Measurements from ENCODE around the gene SLC23A2. TPM values are rescaled to one million over a fixed set of nuclear protein-coding genes. Genes with fewer than 3 reads are reported as not detected.

The SLC23A2 gene
- total RNA-seq, 2 donors from 2014 or later = 21.0 to 39.1 TPM

GRCh38 chr20:4916971-4917881, 84.1 kb downstream of the SLC23A2 start:
- H3K9me3 ChIP-seq = no peaks in the 10 kb centered on the region
- no peaks in the 10 kb centered on the region for H3K36me3 ChIP-seq
- H3K4me3 ChIP-seq = no peak overlapping the region
- no peak overlapping the region for H3K27ac ChIP-seq
- intact Hi-C loops (cut with DNase I) = no loop called here
- no peaks in the 10 kb centered on the region for H3K27me3 ChIP-seq (replicated peaks; ENCODE audit: insufficient read depth)
- 67% methylated on average over 8 of the region's 8 CpGs for WGBS
- TF ChIP-seq POLR2AphosphoS5 (IDR thresholded peaks at IDR 0.05) (no peak), CTCF (IDR thresholded peaks at IDR 0.05) (no peak), POLR2A (IDR thresholded peaks at IDR 0.05) (no peak)
- no peak for DNase-seq (ENCODE audit: low spot score)
- no peaks in the 10 kb centered on the region for H3K4me1 ChIP-seq (replicated peaks)

GRCh38 chr20:4913147-4913546, 88.2 kb downstream of the SLC23A2 start:
- TF ChIP-seq CTCF (IDR thresholded peaks at IDR 0.05) (no peak), POLR2AphosphoS5 (IDR thresholded peaks at IDR 0.05) (no peak), POLR2A (IDR thresholded peaks at IDR 0.05) (no peak)
- Histone ChIP-seq H3K27me3 (replicated peaks; ENCODE audit: insufficient read depth) (no peaks in the 10 kb centered on the region), H3K4me1 (replicated peaks) (no peaks in the 10 kb centered on the region), H3K4me3 (no peak overlapping the region), H3K27ac (no peak overlapping the region), H3K9me3 (no peaks in the 10 kb centered on the region), H3K36me3 (no peaks in the 10 kb centered on the region)
- no peak for DNase-seq (ENCODE audit: low spot score)
- 95% methylated on average over 7 of the region's 7 CpGs for whole genome bisulfite sequencing
- intact Hi-C loops (cut with DNase I) = no loop called here

GRCh38 chr20:4912380-4913142, 88.7 kb downstream of the SLC23A2 start:
- no peak overlapping the region for H3K4me3 ChIP-seq
- H3K36me3 ChIP-seq = no peaks in the 10 kb centered on the region
- H3K9me3 ChIP-seq = no peaks in the 10 kb centered on the region
- 93% methylated on average over 15 of the region's 15 CpGs for WGBS
- H3K27me3 ChIP-seq (replicated peaks; ENCODE audit: insufficient read depth) = no peaks in the 10 kb centered on the region
- TF ChIP-seq POLR2AphosphoS5 (IDR thresholded peaks at IDR 0.05) = no peak
- TF ChIP-seq POLR2A (IDR thresholded peaks at IDR 0.05) = no peak
- no peak for TF ChIP-seq CTCF (IDR thresholded peaks at IDR 0.05)
- DNase-seq (ENCODE audit: low spot score) = no peak
- intact Hi-C loops (cut with DNase I) = no loop called here
- H3K4me1 ChIP-seq (replicated peaks) = no peaks in the 10 kb centered on the region
- H3K27ac ChIP-seq = no peak overlapping the region

- Histone ChIP-seq H3K9me3 (no peaks in the 10 kb centered on the region), H3K4me3 (no peak overlapping the region), H3K4me1 (replicated peaks) (no peaks in the 10 kb centered on the region), H3K27me3 (replicated peaks; ENCODE audit: insufficient read depth) (no peaks in the 10 kb centered on the region), H3K27ac (no peak overlapping the region), H3K36me3 (no peaks in the 10 kb centered on the region)
- no peak for DNase-seq (ENCODE audit: low spot score)
- no peak for TF ChIP-seq POLR2A (IDR thresholded peaks at IDR 0.05)
- TF ChIP-seq POLR2AphosphoS5 (IDR thresholded peaks at IDR 0.05) = no peak
- TF ChIP-seq CTCF (IDR thresholded peaks at IDR 0.05) = no peak
- WGBS = 88% methylated on average over 5 of the region's 5 CpGs
- intact Hi-C loops (cut with DNase I) = no loop called here
Measured at GRCh38 chr20:4910951-4911350, 90.4 kb downstream of the SLC23A2 start.

Data from prostate gland (tissue), 2 donors.